GM10266 (cell line): ENCODE data around the gene SPIB.

Experiments used
- DNase-seq: peaks from one replicate; pipeline ENCODE4 v3.0.0; 2012; ENCODE audit errors: extremely low spot score
- CTCF ChIP-seq: IDR thresholded peaks from 2 replicates; pipeline ENCODE4 v1.5.1; 2012; ENCODE audit warnings: mild to moderate bottlenecking, low read depth; ENCODE audit not compliant: control insufficient read depth, insufficient read depth; ENCODE audit errors: missing control alignments

The SPIB gene

GRCh38 chr19:50476224-50476906, 57.6 kb downstream of the SPIB start, which contains the start of the genes EMC10 and GARIN5A:
EMC10 (plus strand) TSS chr19:50476507; CDS start chr19:50476545, 38 bp downstream.
GARIN5A (minus strand) TSS chr19:50476848; CDS start chr19:50476388, 460 bp downstream.
- no peak for TF ChIP-seq CTCF
- peak; percentile 100 for DNase-seq

- DNase-seq = no peak
- TF ChIP-seq CTCF = no peak
Observed at GRCh38 chr19:50476907-50477238, 58.1 kb downstream of the SPIB start.

GRCh38 chr19:50477751-50478515, 59.2 kb downstream of the SPIB start:
- no peak for DNase-seq
- no peak for TF ChIP-seq CTCF

GRCh38 chr19:50478901-50479715, 60.4 kb downstream of the SPIB start:
- TF ChIP-seq CTCF = peak; percentile 20

GRCh38 chr19:50479761-50480251, 61.1 kb downstream of the SPIB start:
- TF ChIP-seq CTCF = no peak
- no peak for DNase-seq

More at GRCh38 chr19:50478901-50479715, 60.4 kb downstream of the SPIB start:
- DNase-seq = no peak

- no peak for DNase-seq
- no peak for TF ChIP-seq CTCF
Observed at GRCh38 chr19:50480281-50481111, 61.8 kb downstream of the SPIB start.
